Colonic mucosa (tissue), 4 donors: ENCODE results near the gene DYNLL1. TPM values are rescaled to one million over a fixed set of nuclear protein-coding genes. Genes with fewer than 3 reads are reported as not detected.

Source experiments
- DNase-seq: peaks from one replicate; pipeline ENCODE4 v3.0.0-alpha.2; 2020
- H3K27ac ChIP-seq: fragments of 200-600 bp; one replicate; pipeline ENCODE4 v1.8.0; 2021
- H3K27me3 ChIP-seq: fragments of 200-600 bp; one replicate; pipeline ENCODE4 v1.8.0; 2021
- H3K36me3 ChIP-seq: fragments of 200-600 bp; one replicate; pipeline ENCODE4 v1.8.0; 2021
- H3K4me1 ChIP-seq: fragments of 200-600 bp; one replicate; pipeline ENCODE4 v1.8.0; 2021; ENCODE audit warnings: mild to moderate bottlenecking
- H3K4me3 ChIP-seq: fragments of 200-600 bp; one replicate; pipeline ENCODE4 v1.8.0; 2021
- H3K9ac ChIP-seq, 2 donors: one replicate each; pipeline ENCODE4 v1.7.0; 2013; ENCODE audit warnings: control low read depth in 2 of 2, low read depth in 2 of 2, low read length in 2 of 2
- H3K9me3 ChIP-seq: fragments of 200-600 bp; one replicate; pipeline ENCODE4 v1.8.0; 2021
- intact Hi-C: fragments of 100-400 bp; cut with DNase I; formaldehyde crosslinking; loops from one replicate; pipeline ENCODE4 v1.14.1; 2022
- total RNA-seq, 2 donors: library from RNA; stranded (reverse); fragmentation: NEBNext Ultra II Directional in 1 of 2; extraction: Animal tissue kit (Norgen Biotek cat#: 25700) in 1 of 2; gene quantifications; one replicate each; pipeline ENCODE4 v1.2.1, GENCODE V29; 2021
- TF ChIP-seq, protein P1 (sequence below): fragments of 200-600 bp; IDR thresholded peaks from one replicate; pipeline ENCODE4 v1.8.0; 2022; ENCODE audit warnings: antibody characterized with exemption, mild to moderate bottlenecking
- donor health status: healthy.
- donor health status: DM: no; HTN: no; CAD: no.
- donor health status: DM: no; HTN: no; CAD: no.

DYNLL1 gene
- total RNA-seq, 2 donors from 2014 or later: 359 to 463 TPM

DNA sequence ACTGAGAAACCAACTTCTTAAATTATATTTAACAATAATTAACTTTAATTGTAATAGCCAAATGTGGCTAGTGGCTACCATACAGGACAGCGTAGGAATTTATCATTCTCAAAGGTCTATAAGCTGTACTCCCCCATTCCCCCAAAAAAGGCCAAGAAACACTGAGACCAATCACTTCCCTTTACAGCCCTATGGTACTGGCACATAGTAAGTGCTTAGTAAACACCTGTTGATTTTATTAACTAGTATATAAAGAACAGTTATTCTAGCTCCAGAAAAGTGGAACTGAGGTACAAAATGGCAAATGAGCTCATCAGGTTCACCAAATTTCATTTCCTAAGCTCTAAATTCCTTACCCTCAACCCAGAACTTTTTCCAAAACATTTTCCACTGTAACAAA is 20.3 kb upstream of the DYNLL1 start:
- Histone ChIP-seq H3K4me3 (no peak overlapping the region), H3K9ac (no peak overlapping the region), H3K36me3 (no peaks in the 10 kb centered on the region), H3K27ac (no peak overlapping the region), H3K9me3 (no peaks in the 10 kb centered on the region), H3K27me3 (no peaks in the 10 kb centered on the region), H3K4me1 (no peaks in the 10 kb centered on the region)
- no peak for DNase-seq
- TF ChIP-seq, protein P1, sequence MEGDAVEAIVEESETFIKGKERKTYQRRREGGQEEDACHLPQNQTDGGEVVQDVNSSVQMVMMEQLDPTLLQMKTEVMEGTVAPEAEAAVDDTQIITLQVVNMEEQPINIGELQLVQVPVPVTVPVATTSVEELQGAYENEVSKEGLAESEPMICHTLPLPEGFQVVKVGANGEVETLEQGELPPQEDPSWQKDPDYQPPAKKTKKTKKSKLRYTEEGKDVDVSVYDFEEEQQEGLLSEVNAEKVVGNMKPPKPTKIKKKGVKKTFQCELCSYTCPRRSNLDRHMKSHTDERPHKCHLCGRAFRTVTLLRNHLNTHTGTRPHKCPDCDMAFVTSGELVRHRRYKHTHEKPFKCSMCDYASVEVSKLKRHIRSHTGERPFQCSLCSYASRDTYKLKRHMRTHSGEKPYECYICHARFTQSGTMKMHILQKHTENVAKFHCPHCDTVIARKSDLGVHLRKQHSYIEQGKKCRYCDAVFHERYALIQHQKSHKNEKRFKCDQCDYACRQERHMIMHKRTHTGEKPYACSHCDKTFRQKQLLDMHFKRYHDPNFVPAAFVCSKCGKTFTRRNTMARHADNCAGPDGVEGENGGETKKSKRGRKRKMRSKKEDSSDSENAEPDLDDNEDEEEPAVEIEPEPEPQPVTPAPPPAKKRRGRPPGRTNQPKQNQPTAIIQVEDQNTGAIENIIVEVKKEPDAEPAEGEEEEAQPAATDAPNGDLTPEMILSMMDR: no peak
- intact Hi-C loops: no loop called here

- Histone ChIP-seq H3K4me1 (no peaks in the 10 kb centered on the region), H3K4me3 (no peak overlapping the region), H3K27me3 (no peaks in the 10 kb centered on the region), H3K9me3 (no peaks in the 10 kb centered on the region), H3K27ac (no peak overlapping the region), H3K9ac (peak overlapping the region in 1 of 2 donors; percentile 3), H3K36me3 (no peaks in the 10 kb centered on the region)
- DNase-seq: peak; percentile 42
- TF ChIP-seq, protein P1: no peak
- intact Hi-C loops: no loop called here
These were observed 16.5 kb upstream of the DYNLL1 start for GRCh38 chr12:120479458-120479857.

DNA sequence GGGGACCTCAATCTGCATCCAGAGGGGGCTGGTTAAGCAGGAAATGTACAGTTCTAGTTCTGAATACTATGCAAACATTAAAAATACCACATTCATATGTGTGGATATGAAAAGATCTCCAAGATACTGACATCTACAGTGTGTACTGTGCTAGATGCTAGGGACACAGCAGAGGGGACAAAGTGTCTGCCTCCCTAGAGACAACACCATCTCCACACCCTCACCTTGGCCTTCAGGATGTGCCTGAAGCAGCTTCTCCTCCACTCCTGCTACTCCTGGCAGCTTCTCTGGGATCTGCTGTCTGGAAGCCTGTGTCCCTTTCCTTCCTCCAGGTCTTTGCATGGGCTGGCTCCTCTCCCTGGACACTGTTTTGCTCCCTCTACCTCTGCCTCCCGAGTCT is 15.7 kb upstream of the DYNLL1 start:
- no peak overlapping the region for H3K4me3 ChIP-seq
- no peak overlapping the region for H3K27ac ChIP-seq
- no peak for DNase-seq
- intact Hi-C loops: no loop called here
- H3K27me3 ChIP-seq: no peaks in the 10 kb centered on the region
- H3K36me3 ChIP-seq: no peaks in the 10 kb centered on the region
- H3K4me1 ChIP-seq: no peaks in the 10 kb centered on the region
- TF ChIP-seq, protein P1: no peak
- no peaks in the 10 kb centered on the region for H3K9me3 ChIP-seq
- H3K9ac ChIP-seq: no peak overlapping the region

- no peak overlapping the region for H3K27ac ChIP-seq
- intact Hi-C loops: no loop called here
- TF ChIP-seq, protein P1: no peak
- H3K9me3 ChIP-seq: no peaks in the 10 kb centered on the region
- no peak overlapping the region for H3K4me3 ChIP-seq
- no peaks in the 10 kb centered on the region for H3K4me1 ChIP-seq
- H3K9ac ChIP-seq: no peak overlapping the region
- H3K36me3 ChIP-seq: no peaks in the 10 kb centered on the region
- H3K27me3 ChIP-seq: no peaks in the 10 kb centered on the region
- DNase-seq: no peak
These were observed 14.7 kb upstream of the DYNLL1 start for GRCh38 chr12:120481022-120481767.

DNA sequence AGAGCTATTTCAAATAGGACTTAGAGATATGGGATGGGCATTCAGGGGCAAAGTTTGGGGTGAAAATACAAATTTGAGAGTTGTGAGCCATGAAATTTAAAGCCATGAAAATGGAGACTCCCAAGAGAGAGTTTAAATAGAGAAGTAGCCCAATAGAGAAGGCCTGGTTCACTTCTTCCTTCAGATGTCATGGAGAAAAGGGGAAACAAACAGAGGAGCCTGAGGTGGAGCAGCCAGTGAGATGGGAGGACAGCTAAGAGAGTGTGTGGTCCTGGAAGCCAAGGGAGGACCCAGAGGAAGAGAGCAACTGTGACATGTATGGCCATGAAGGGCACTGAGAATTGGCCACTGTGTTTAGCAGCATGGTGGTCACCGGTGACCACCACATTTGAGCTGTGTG is 12.3 kb upstream of the DYNLL1 start:
- Histone ChIP-seq H3K27ac (no peak overlapping the region), H3K9me3 (no peaks in the 10 kb centered on the region), H3K27me3 (no peaks in the 10 kb centered on the region), H3K4me1 (no peaks in the 10 kb centered on the region), H3K4me3 (no peak overlapping the region), H3K36me3 (no peaks in the 10 kb centered on the region), H3K9ac (no peak overlapping the region)
- intact Hi-C loops: no loop called here
- TF ChIP-seq, protein P1: no peak
- no peak for DNase-seq
